T-helper 1 cell treated with Interleukin-12 subunit alpha and Interleukin-12 subunit beta and Interleukin-4 antibody, amounts not matched to agents 30 μg/mL and 1 μg/mL, for 36 hours (primary cell): ENCODE data around the gene GRID2.

Source experiments
- H3K27ac Mint-ChIP-seq: one replicate; pipeline ENCODE4 v1.8.0; 2021; ENCODE audit warnings: mild to moderate bottlenecking, mixed read lengths
- H3K27me3 Mint-ChIP-seq: one replicate; pipeline ENCODE4 v1.8.0; 2021; ENCODE audit warnings: low read depth, mixed read lengths
- H3K36me3 Mint-ChIP-seq: one replicate; pipeline ENCODE4 v1.8.0; 2021; ENCODE audit warnings: low read depth, mixed read lengths
- H3K4me1 Mint-ChIP-seq: one replicate; pipeline ENCODE4 v1.8.0; 2021; ENCODE audit warnings: low read depth, mixed read lengths
- H3K4me3 Mint-ChIP-seq: one replicate; pipeline ENCODE4 v1.8.0; 2021; ENCODE audit warnings: mild to moderate bottlenecking, moderate library complexity, mixed read lengths
- H3K9me3 Mint-ChIP-seq: one replicate; pipeline ENCODE4 v1.8.0; 2021; ENCODE audit warnings: mixed read lengths

Gene GRID2

DNA sequence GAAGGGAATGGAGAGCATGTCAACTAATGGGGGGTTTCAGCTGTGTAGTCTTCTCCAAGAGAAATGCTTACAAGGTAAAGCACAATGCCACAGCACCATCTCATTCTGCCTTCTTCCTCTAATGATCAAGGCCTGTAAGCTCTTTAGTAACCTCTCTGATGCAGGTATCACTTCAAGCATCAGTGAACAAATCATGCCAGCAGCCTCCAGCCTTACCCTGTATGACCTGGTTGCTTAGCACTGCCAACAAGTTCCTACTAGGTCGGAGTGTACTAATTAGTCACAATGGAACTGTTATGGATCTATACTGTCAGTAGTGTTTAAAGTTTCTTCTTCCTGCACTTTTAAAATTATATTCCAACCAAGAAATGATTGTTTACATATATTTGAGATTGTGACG lies 197.7 kb downstream of the GRID2 start:
- H3K4me3 Mint-ChIP-seq, result no peak overlapping the region
- H3K4me1 Mint-ChIP-seq, result no peaks in the 10 kb centered on the region
- H3K9me3 Mint-ChIP-seq, result no peaks in the 10 kb centered on the region

DNA sequence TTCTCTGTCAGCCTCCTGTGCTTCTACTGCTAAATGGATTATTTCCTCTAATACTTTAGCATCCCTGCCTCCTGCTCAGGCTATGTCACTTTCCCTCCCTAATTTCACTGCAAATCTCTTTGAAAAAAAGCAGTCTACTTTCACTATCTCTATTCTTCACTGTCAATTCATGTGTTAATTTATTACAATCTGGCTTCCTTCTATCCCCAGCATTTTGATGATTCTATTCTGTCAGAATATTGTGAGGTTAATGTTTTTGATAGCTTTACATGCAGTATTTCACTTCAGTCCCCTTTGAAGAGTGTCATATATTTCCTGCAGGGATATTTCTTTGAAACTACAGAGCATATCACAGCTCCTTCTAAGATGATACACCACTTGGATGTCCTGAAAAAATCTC lies 203.2 kb downstream of the GRID2 start:
- Mint-ChIP-seq H3K9me3 (no peaks in the 10 kb centered on the region), H3K4me1 (no peaks in the 10 kb centered on the region), H3K27ac (no peak overlapping the region), H3K27me3 (no peaks in the 10 kb centered on the region), H3K4me3 (no peak overlapping the region), H3K36me3 (no peaks in the 10 kb centered on the region)

More for the DNA sequence above, 197.7 kb downstream of the GRID2 start:
- Mint-ChIP-seq H3K27me3 (no peaks in the 10 kb centered on the region), H3K27ac (no peak overlapping the region), H3K36me3 (no peaks in the 10 kb centered on the region)

DNA sequence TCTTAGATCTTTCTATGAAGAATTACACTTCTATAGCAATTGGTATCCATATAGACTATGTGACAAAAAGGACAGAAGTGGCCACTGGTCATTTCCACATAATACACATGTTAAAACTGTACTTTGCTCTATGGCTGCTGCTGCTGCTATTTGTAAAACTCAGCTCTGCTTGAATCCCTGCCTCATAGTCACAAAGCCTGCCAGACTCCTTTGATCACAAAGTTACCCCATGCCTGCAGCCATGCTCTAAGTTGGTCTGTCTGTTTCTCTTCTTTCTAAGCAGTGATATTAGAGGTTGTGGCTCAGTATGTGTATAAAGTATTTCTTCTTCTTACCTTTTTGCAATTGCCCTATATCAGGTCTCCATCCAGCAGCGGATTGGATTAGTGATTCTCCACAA lies 210.9 kb downstream of the GRID2 start:
- no peak overlapping the region for H3K4me3 Mint-ChIP-seq
- H3K4me1 Mint-ChIP-seq, result no peaks in the 10 kb centered on the region
- H3K27me3 Mint-ChIP-seq, result no peaks in the 10 kb centered on the region
- H3K27ac Mint-ChIP-seq, result no peak overlapping the region
- no peaks in the 10 kb centered on the region for H3K36me3 Mint-ChIP-seq
- no peaks in the 10 kb centered on the region for H3K9me3 Mint-ChIP-seq

DNA sequence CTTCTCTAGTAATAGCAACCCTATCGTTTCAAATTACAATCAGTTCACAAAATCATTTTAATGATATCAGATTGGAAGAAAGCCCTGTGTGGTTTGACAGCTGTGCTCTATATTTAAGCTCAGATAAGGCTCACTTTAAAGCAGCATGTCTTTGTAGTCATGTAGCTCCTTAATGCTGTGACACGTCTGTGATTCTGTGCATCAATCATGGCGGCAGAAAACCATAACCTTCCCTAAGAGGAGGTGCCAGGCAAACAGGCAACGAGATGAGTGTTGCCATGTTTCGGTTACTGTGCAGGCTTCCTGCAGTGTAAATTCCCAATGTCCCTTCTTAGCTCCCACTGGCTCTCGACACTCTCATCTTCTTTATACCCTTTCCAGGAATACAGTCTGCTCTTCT lies 212.7 kb downstream of the GRID2 start:
- Mint-ChIP-seq H3K4me3 (no peak overlapping the region), H3K9me3 (no peaks in the 10 kb centered on the region), H3K36me3 (no peaks in the 10 kb centered on the region), H3K4me1 (no peaks in the 10 kb centered on the region), H3K27ac (no peak overlapping the region), H3K27me3 (no peaks in the 10 kb centered on the region)

DNA sequence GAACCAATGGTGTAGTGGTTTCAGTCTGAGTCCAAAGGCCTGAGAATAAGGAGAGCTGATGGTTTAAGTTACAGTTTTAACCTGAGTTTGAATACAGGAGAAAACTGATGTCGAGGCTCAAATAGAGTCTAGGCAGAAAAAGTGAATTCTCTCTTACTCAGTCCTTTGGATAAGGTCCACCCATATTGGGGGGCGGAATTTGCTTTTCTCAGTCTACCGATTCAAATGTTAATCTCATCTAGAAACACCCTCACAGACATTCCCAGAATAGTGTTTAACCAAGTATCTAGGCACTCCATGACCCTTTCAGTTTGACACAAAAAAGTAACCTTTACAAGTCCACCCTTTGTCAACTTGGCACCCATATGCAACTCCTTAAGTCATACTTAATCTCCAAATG lies 216.0 kb downstream of the GRID2 start:
- H3K4me1 Mint-ChIP-seq, result no peaks in the 10 kb centered on the region
- H3K27ac Mint-ChIP-seq, result no peak overlapping the region
- H3K36me3 Mint-ChIP-seq, result no peaks in the 10 kb centered on the region
- no peak overlapping the region for H3K4me3 Mint-ChIP-seq
- H3K27me3 Mint-ChIP-seq, result no peaks in the 10 kb centered on the region
- no peaks in the 10 kb centered on the region for H3K9me3 Mint-ChIP-seq

DNA sequence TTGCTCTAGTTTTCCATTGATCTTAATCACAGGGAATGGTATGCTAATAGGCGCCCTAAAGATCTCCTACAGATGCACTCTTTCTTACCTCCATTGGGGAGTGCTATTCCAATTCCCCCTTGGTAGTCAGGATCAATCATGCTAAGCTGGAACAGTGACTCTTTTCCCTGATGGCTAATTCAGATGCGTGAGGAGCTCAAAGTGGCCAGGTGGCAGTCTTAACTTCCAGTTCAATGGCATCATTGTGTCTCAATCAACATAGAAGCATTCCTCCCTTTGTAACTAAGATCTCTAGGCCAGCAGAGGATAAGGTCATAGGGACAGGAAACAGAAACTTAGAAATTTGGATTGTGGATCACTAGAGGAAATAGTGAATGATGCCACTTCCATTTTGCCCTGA lies 216.8 kb downstream of the GRID2 start:
- H3K4me1 Mint-ChIP-seq, result no peaks in the 10 kb centered on the region
- H3K27me3 Mint-ChIP-seq, result no peaks in the 10 kb centered on the region
- H3K36me3 Mint-ChIP-seq, result no peaks in the 10 kb centered on the region
- no peak overlapping the region for H3K27ac Mint-ChIP-seq
- H3K4me3 Mint-ChIP-seq, result no peak overlapping the region
- H3K9me3 Mint-ChIP-seq, result no peaks in the 10 kb centered on the region

DNA sequence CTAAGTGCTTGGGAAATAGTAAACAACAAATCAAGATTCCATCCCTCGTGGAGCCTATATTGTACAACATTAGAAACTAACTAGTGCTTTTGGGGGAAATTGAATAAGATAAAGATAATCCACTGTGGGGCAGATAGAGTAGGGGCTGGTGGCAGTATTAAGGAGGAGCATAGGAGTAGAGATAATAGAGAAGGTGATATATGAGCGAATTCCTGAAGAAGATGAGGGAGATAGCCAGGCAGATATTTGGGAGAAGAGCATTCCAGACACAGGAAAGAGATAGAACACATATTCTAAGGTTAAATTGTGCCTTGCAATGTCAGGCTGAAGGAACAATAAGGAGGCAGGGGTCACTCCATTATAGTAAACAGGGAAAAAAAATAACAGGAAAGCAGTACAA lies 218.2 kb downstream of the GRID2 start:
- no peaks in the 10 kb centered on the region for H3K36me3 Mint-ChIP-seq
- no peaks in the 10 kb centered on the region for H3K27me3 Mint-ChIP-seq
- no peak overlapping the region for H3K4me3 Mint-ChIP-seq
- no peaks in the 10 kb centered on the region for H3K9me3 Mint-ChIP-seq
- no peaks in the 10 kb centered on the region for H3K4me1 Mint-ChIP-seq
- no peak overlapping the region for H3K27ac Mint-ChIP-seq

DNA sequence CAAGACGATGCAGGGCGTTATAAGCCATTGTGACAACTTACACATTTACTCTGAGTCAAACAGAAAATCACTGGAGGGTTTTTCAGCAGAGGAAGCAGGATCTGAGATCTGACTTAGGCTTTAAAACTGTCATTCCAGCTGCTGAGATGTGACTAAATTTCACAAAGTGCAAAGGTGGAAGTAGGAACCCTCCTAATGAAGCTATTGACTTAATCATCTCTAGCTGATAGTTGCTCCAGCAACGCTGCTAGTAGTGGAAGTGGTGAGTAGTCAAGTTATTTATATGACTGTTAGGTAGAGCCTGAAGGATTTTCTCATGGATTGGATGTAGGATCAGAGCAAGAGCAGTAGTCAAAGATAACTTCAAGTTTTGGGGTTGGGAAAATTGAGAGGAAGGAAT lies 218.6 kb downstream of the GRID2 start:
- Mint-ChIP-seq H3K36me3 (no peaks in the 10 kb centered on the region), H3K9me3 (no peaks in the 10 kb centered on the region), H3K27ac (no peak overlapping the region), H3K4me1 (no peaks in the 10 kb centered on the region), H3K4me3 (no peak overlapping the region), H3K27me3 (no peaks in the 10 kb centered on the region)

DNA sequence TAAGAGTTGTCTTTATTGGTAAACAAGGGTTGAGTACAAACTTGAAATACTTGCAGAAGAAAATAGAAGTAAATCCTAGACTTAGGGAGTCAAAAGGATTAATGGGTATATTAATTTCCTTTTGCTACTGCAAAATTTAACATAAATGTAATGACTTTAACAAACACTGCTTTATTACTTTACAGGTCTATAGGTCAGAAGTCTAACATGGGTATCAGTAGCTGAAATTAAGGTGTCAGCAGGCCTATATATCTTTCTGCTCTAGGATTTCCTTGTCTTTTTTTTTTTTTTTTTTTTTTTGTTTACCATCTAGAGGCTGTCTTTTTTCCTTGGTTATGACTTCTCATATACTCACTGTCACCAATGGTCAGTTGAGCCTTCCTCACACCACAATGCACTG lies 220.4 kb downstream of the GRID2 start:
- H3K4me3 Mint-ChIP-seq, result no peak overlapping the region
- no peaks in the 10 kb centered on the region for H3K9me3 Mint-ChIP-seq
- no peak overlapping the region for H3K27ac Mint-ChIP-seq
- H3K36me3 Mint-ChIP-seq, result no peaks in the 10 kb centered on the region
- H3K4me1 Mint-ChIP-seq, result no peaks in the 10 kb centered on the region
- H3K27me3 Mint-ChIP-seq, result no peaks in the 10 kb centered on the region

DNA sequence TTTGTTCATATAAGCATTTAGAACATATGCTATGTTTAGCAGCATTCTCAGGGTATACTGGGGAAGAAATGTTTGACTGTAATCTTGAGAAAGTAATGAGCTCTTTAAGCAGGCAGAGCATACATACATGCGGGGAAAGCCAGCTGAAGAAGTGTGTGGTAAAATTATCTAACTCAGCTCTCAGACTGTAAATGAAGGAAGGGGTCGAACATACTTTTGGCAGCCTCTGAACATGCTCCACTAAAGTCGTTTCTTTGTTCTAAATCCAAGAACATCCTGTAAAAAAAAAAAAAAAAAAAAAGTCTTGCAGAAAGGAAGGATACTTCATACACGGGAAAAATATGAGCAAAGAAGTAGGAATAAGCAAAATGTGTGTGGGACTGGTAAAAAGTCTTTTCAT lies 224.8 kb downstream of the GRID2 start:
- Mint-ChIP-seq H3K27me3 (no peaks in the 10 kb centered on the region), H3K4me1 (no peaks in the 10 kb centered on the region), H3K36me3 (no peaks in the 10 kb centered on the region), H3K27ac (no peak overlapping the region), H3K4me3 (no peak overlapping the region), H3K9me3 (no peaks in the 10 kb centered on the region)

DNA sequence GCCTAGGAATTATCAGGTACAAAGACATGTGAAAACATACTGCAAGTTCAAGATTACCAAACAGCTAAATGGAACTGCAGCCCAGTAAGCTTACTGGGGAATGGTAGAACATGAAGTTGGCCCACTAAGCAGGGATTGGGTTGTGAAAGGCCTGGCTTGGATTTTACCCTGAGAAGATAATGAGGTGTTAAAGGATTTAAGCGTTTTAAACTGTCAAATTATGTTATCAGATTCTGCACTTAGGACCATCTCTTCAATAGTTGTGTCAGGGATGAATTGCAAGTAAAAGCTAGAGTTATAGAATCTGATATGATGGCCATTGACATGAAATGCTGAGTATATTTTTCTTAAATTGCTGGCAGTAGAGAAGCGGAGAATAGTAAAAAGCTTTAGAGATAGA lies 225.7 kb downstream of the GRID2 start:
- Mint-ChIP-seq H3K4me1 (no peaks in the 10 kb centered on the region), H3K27ac (no peak overlapping the region), H3K4me3 (no peak overlapping the region), H3K36me3 (no peaks in the 10 kb centered on the region), H3K9me3 (no peaks in the 10 kb centered on the region), H3K27me3 (no peaks in the 10 kb centered on the region)

DNA sequence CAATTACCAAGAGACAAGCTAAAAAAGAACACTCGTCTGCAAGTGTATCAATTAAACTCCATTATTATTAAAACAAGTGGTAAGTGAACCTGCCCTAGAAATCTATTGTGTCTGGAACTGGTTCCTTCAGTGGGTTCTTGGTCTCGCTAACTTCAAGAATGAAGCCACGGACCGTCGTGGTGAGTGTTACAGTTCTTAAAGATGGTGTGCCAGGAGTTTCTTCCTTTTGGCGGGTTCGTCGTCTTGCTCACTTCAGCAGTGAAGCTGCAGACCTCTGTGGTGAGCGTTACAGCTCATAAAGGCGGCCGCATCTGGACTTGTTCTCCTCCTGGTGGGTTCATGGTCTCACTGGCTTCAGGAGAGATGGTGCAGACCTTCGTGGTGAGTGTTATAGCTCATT lies 231.8 kb downstream of the GRID2 start:
- H3K9me3 Mint-ChIP-seq, result no peaks in the 10 kb centered on the region
- no peaks in the 10 kb centered on the region for H3K36me3 Mint-ChIP-seq
- no peak overlapping the region for H3K4me3 Mint-ChIP-seq
- H3K27ac Mint-ChIP-seq, result no peak overlapping the region
- no peaks in the 10 kb centered on the region for H3K4me1 Mint-ChIP-seq
- H3K27me3 Mint-ChIP-seq, result no peaks in the 10 kb centered on the region

DNA sequence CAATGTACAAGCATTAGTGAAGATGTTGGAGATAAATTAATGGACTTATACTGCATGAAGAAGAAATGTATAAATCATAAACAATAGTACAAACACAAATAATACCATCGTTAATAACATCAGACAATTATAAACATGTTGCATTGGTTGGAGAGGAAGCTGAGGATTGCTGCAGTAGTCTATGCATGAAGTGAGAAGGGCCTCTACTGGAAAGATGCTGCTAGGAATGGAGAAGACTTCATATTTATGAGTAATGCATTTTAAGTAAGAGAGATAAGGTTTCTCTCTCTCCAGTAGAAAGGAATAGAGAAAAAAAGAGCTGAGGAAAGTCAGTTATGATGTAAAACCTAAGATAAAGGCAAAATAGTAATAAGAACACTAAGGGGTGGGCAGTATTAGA lies 247.8 kb downstream of the GRID2 start:
- Mint-ChIP-seq H3K9me3 (no peaks in the 10 kb centered on the region), H3K36me3 (no peaks in the 10 kb centered on the region), H3K27ac (no peak overlapping the region), H3K4me3 (no peak overlapping the region), H3K27me3 (no peaks in the 10 kb centered on the region), H3K4me1 (no peaks in the 10 kb centered on the region)

DNA sequence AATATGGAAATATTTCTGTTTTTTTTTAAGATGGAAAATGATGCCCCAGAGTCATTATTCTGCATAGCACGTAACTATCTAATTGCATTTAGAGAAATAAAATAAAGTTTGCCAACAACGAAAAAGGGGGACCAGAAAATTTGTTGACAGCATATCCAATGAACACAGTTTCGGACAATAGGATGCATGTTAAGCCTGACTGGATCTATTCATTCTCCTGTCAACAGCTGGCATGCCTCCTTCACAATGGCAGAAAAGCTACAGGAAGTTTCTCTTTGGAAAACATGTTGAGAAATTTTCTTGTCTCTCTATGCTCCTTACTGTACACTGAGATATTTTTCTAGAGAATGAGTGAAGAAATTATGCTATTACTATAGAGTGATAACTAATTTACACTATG lies 262.5 kb downstream of the GRID2 start:
- no peaks in the 10 kb centered on the region for H3K27me3 Mint-ChIP-seq
- H3K4me3 Mint-ChIP-seq, result no peak overlapping the region
- H3K4me1 Mint-ChIP-seq, result no peaks in the 10 kb centered on the region
- H3K36me3 Mint-ChIP-seq, result no peaks in the 10 kb centered on the region
- no peak overlapping the region for H3K27ac Mint-ChIP-seq
- peaks cover 4% of the 10 kb centered on the region for H3K9me3 Mint-ChIP-seq

DNA sequence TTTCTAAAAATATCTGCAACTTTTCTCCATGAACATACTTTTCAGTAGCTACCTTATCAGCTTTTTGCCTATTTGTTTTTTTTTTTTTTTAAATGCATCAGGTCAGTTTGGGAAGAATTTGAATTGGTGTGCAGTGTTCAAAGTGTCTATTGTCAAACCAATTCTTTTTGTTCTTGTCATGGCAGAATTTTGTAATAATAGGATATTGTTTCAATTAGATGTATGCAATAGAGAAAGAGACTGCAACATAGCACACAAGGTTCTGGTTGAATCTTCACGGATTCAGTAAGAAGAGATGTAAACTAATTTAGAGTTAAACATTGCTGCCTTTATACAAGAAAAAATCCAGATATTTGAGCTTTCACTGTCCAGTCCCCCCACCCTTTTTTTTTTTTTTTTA lies 277.1 kb downstream of the GRID2 start:
- H3K9me3 Mint-ChIP-seq, result peaks cover 6% of the 10 kb centered on the region
- no peaks in the 10 kb centered on the region for H3K27me3 Mint-ChIP-seq
- H3K36me3 Mint-ChIP-seq, result no peaks in the 10 kb centered on the region
- H3K4me3 Mint-ChIP-seq, result no peak overlapping the region
- H3K27ac Mint-ChIP-seq, result no peak overlapping the region
- H3K4me1 Mint-ChIP-seq, result no peaks in the 10 kb centered on the region

DNA sequence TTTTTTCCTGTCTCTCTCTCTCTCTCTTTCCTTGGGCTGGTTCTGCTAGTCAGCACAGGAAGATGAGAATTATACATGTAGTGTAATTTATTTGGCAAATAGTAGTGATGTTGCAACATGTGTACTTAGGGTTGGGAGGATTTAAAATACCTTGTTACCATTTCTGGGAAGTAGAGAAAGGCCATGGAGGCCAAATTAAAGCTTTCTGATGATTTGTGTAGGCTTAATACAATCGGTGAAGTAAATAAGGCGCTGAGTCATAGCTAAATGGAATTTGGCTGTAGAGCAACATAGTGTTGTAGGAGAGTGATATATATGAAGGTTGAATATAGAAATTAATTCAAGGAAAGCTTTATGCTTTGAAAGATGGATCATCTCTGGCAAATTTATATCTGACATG lies 295.3 kb downstream of the GRID2 start:
- Mint-ChIP-seq H3K36me3 (no peaks in the 10 kb centered on the region), H3K4me3 (no peak overlapping the region), H3K9me3 (peaks cover 14% of the 10 kb centered on the region), H3K27ac (no peak overlapping the region), H3K27me3 (no peaks in the 10 kb centered on the region), H3K4me1 (no peaks in the 10 kb centered on the region)
